ENCODE results near the gene CDK4. TPM values are rescaled to one million over a fixed set of nuclear protein-coding genes. Genes with fewer than 3 reads are reported as not detected.
A peak's percentile ranks its signal among the peaks of the same experiment; 100 is the strongest.

Gene CDK4
- total and polyA plus RNA-seq, 2 of the 13 experiments (the other 11 are each of a cell fraction or from before 2014, with no cell fraction given) = 191 to 209 TPM

DNA sequence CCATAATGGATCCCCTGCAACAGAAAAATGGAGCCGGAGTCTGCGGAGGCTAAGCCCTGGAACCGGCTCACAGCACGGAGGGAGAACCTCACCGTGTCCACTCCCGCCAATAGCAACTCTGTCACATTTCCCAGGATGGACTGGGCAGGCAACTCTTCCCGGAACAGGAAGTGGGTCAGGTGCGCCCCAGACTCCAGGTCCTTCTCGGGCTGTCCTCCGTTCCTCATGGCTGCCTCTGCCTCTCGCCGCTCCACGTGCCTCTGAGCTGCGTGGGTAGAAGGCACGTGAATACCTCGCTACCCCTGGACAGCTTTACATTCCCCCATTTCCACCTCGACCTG is 12.5 kb upstream of the CDK4 start (continued):
- TF ChIP-seq ZSCAN30 (CRISPR knock-in tag; IDR thresholded peaks at IDR 0.05) (no peak), NCOA5 (CRISPR knock-in tag; IDR thresholded peaks at IDR 0.05) (no peak), ZNF263 (CRISPR knock-in tag; IDR thresholded peaks at IDR 0.05) (no peak), DNMT1 (CRISPR knock-in tag; IDR thresholded peaks at IDR 0.05) (0 out of 2 replicates have a peak, but pooled peaks have one; percentile 21), ZNF772 (CRISPR knock-in tag; IDR thresholded peaks at IDR 0.05) (0 out of 2 replicates have a peak, but pooled peaks have one; percentile 39), MED13 (CRISPR knock-in tag; IDR thresholded peaks at IDR 0.05) (no peak), FOSL2 (CRISPR knock-in tag; IDR thresholded peaks at IDR 0.05) (no peak), TCF12 (IDR thresholded peaks at IDR 0.05) (no peak), TCF12 (CRISPR knock-in tag; IDR thresholded peaks at IDR 0.05) (peak; percentile 13; the same call in 1 of the 2 replicates)
- TF ChIP-seq, protein P1, sequence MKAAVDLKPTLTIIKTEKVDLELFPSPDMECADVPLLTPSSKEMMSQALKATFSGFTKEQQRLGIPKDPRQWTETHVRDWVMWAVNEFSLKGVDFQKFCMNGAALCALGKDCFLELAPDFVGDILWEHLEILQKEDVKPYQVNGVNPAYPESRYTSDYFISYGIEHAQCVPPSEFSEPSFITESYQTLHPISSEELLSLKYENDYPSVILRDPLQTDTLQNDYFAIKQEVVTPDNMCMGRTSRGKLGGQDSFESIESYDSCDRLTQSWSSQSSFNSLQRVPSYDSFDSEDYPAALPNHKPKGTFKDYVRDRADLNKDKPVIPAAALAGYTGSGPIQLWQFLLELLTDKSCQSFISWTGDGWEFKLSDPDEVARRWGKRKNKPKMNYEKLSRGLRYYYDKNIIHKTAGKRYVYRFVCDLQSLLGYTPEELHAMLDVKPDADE (CRISPR knock-in tag; IDR thresholded peaks at IDR 0.05) = no peak
- TF ChIP-seq, protein P2, sequence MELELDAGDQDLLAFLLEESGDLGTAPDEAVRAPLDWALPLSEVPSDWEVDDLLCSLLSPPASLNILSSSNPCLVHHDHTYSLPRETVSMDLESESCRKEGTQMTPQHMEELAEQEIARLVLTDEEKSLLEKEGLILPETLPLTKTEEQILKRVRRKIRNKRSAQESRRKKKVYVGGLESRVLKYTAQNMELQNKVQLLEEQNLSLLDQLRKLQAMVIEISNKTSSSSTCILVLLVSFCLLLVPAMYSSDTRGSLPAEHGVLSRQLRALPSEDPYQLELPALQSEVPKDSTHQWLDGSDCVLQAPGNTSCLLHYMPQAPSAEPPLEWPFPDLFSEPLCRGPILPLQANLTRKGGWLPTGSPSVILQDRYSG (CRISPR knock-in tag; IDR thresholded peaks at IDR 0.05) = no peak
- TF ChIP-seq, protein P3, sequence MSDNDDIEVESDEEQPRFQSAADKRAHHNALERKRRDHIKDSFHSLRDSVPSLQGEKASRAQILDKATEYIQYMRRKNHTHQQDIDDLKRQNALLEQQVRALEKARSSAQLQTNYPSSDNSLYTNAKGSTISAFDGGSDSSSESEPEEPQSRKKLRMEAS (IDR thresholded peaks at IDR 0.05) = peak; percentile 56
